Neural progenitor cell (in vitro differentiated cells): ENCODE data around the gene KIF26B. TPM values are rescaled to one million over a fixed set of nuclear protein-coding genes. Genes with fewer than 3 reads are reported as not detected.

Experiments used
- DNase-seq: peaks from one replicate; pipeline ENCODE4 v3.0.0-alpha.2; 2016; ENCODE audit warnings: low spot score
- H2AFZ ChIP-seq: fragments of 200-600 bp; sonication (generic); replicated peaks from 2 replicates; pipeline ENCODE4 v1.6.1; 2016; ENCODE audit warnings: antibody characterized with exemption
- H3F3A ChIP-seq: fragments of 200-600 bp; sonication (generic); 2 replicates; pipeline ENCODE4 v1.6.1; 2016; ENCODE audit warnings: antibody characterized with exemption, low read depth
- H3K27ac ChIP-seq: fragments of 200-600 bp; sonication (generic); 2 replicates; pipeline ENCODE4 v1.5.1; 2016; ENCODE audit warnings: mild to moderate bottlenecking
- H3K27me3 ChIP-seq: fragments of 200-600 bp; sonication (generic); 2 replicates; pipeline ENCODE4 v1.6.1; 2016; ENCODE audit warnings: mild to moderate bottlenecking, moderate library complexity
- H3K36me3 ChIP-seq: fragments of 200-600 bp; sonication (generic); 2 replicates; pipeline ENCODE4 v1.5.1; 2016
- H3K4me1 ChIP-seq: fragments of 200-600 bp; sonication (generic); 2 replicates; pipeline ENCODE4 v1.6.1; 2016; ENCODE audit warnings: mixed run types
- H3K4me2 ChIP-seq: fragments of 200-600 bp; sonication (generic); 2 replicates; pipeline ENCODE4 v1.6.1; 2016
- H3K4me3 ChIP-seq: fragments of 200-600 bp; sonication (generic); 2 replicates; pipeline ENCODE4 v1.5.1; 2016
- H3K79me2 ChIP-seq: fragments of 200-600 bp; sonication (generic); 2 replicates; pipeline ENCODE4 v1.6.1; 2016; ENCODE audit warnings: low read depth
- H3K9ac ChIP-seq: fragments of 200-600 bp; sonication (generic); 2 replicates; pipeline ENCODE4 v1.6.1; 2016
- H3K9me3 ChIP-seq: fragments of 200-600 bp; sonication (generic); 2 replicates; pipeline ENCODE4 v1.5.1; 2016; ENCODE audit warnings: low read depth
- H4K20me1 ChIP-seq: fragments of 200-600 bp; sonication (generic); 2 replicates; pipeline ENCODE4 v1.6.1; 2016; ENCODE audit warnings: low read depth
- H3K27ac Mint-ChIP-seq: 3 replicates; pipeline ENCODE4 v1.8.0; 2021; ENCODE audit warnings: mixed read lengths
- H3K27me3 Mint-ChIP-seq: 2 replicates; pipeline ENCODE4 v1.8.0; 2022; ENCODE audit warnings: low read depth, mild to moderate bottlenecking, inconsistent platforms, moderate library complexity, mixed read lengths; ENCODE audit not compliant: insufficient read depth
- H3K36me3 Mint-ChIP-seq: 3 replicates; pipeline ENCODE4 v1.8.0; 2021; ENCODE audit warnings: mixed read lengths
- H3K4me1 Mint-ChIP-seq: 3 replicates; pipeline ENCODE4 v1.8.0; 2021; ENCODE audit warnings: mixed read lengths
- H3K4me3 Mint-ChIP-seq: 3 replicates; pipeline ENCODE4 v1.8.0; 2021; ENCODE audit warnings: mild to moderate bottlenecking, moderate library complexity, mixed read lengths
- H3K9me3 Mint-ChIP-seq: 3 replicates; pipeline ENCODE4 v1.8.0; 2020; ENCODE audit warnings: mixed read lengths
- CTCF ChIP-seq: fragments of 200-600 bp; sonication (generic); IDR thresholded peaks from 2 replicates; pipeline ENCODE4 v1.5.1; 2017; ENCODE audit warnings: antibody characterized with exemption, mild to moderate bottlenecking
- EZH2 ChIP-seq: fragments of 200-600 bp; sonication (generic); IDR thresholded peaks from 2 replicates; pipeline ENCODE4 v1.6.1; 2017; ENCODE audit warnings: antibody characterized with exemption, mild to moderate bottlenecking, moderate library complexity
- EZH2phosphoT487 ChIP-seq: fragments of 200-600 bp; sonication (generic); IDR thresholded peaks from 2 replicates; pipeline ENCODE4 v1.6.1; 2017; ENCODE audit warnings: antibody characterized with exemption
- total RNA-seq: library from RNA; depleted of rRNA; stranded (reverse); fragments of >200 nt; gene quantifications from 2 replicates; pipeline ENCODE4 v1.2.3, GENCODE V29; 2015; ENCODE audit warnings: low replicate concordance

The KIF26B gene
- total RNA-seq, 1 donor from 2014 or later, result 0.47 TPM

- Mint-ChIP-seq H3K27me3 (no peaks in the 10 kb centered on the region), H3K27ac (no peak overlapping the region), H3K9me3 (peaks cover 7% of the 10 kb centered on the region), H3K36me3 (peaks cover under 1% of the 10 kb centered on the region), H3K4me1 (peaks cover 15% of the 10 kb centered on the region), H3K4me3 (no peak overlapping the region)
- no peak for DNase-seq
- TF ChIP-seq EZH2phosphoT487 (no peak), CTCF (no peak), EZH2 (no peak)
- Histone ChIP-seq H3K9ac (no peak overlapping the region), H3K27ac (no peak overlapping the region), H3F3A (no peaks in the 10 kb centered on the region), H3K4me1 (no peaks in the 10 kb centered on the region), H3K27me3 (no peaks in the 10 kb centered on the region), H2AFZ (no peak overlapping the region), H3K79me2 (no peaks in the 10 kb centered on the region), H3K9me3 (no peaks in the 10 kb centered on the region), H3K4me2 (no peak overlapping the region), H4K20me1 (no peaks in the 10 kb centered on the region), H3K4me3 (no peak overlapping the region), H3K36me3 (no peaks in the 10 kb centered on the region)
These were observed 90.4 kb downstream of the KIF26B start for GRCh38 chr1:245245021-245245667.

GRCh38 chr1:245246433-245246832, 91.6 kb downstream of the KIF26B start:
- Histone ChIP-seq H3K9me3 (no peaks in the 10 kb centered on the region), H3K36me3 (no peaks in the 10 kb centered on the region), H4K20me1 (no peaks in the 10 kb centered on the region), H3K79me2 (no peaks in the 10 kb centered on the region), H3F3A (no peaks in the 10 kb centered on the region), H3K4me1 (no peaks in the 10 kb centered on the region), H2AFZ (no peak overlapping the region), H3K9ac (no peak overlapping the region), H3K4me3 (no peak overlapping the region), H3K27ac (no peak overlapping the region), H3K27me3 (no peaks in the 10 kb centered on the region), H3K4me2 (no peak overlapping the region)
- DNase-seq, result no peak
- H3K9me3 Mint-ChIP-seq, result peaks cover 4% of the 10 kb centered on the region
- no peak overlapping the region for H3K4me3 Mint-ChIP-seq
- H3K27me3 Mint-ChIP-seq, result no peaks in the 10 kb centered on the region
- H3K36me3 Mint-ChIP-seq, result peaks cover 3% of the 10 kb centered on the region
- H3K27ac Mint-ChIP-seq, result no peak overlapping the region
- no peak for TF ChIP-seq EZH2
- H3K4me1 Mint-ChIP-seq, result peaks cover 15% of the 10 kb centered on the region

GRCh38 chr1:245247356-245247755, 92.6 kb downstream of the KIF26B start:
- no peak overlapping the region for H3K27ac ChIP-seq
- no peaks in the 10 kb centered on the region for H3F3A ChIP-seq
- no peak for DNase-seq
- TF ChIP-seq EZH2phosphoT487, result no peak
- Mint-ChIP-seq H3K27ac (peak overlapping the region; percentile 29), H3K36me3 (peaks cover 5% of the 10 kb centered on the region), H3K9me3 (peaks cover 6% of the 10 kb centered on the region), H3K4me3 (no peak overlapping the region), H3K27me3 (no peaks in the 10 kb centered on the region), H3K4me1 (peaks cover 15% of the 10 kb centered on the region)
- H3K9ac ChIP-seq, result no peak overlapping the region
- H3K27me3 ChIP-seq, result no peaks in the 10 kb centered on the region
- H3K9me3 ChIP-seq, result peaks cover 5% of the 10 kb centered on the region
- H3K79me2 ChIP-seq, result no peaks in the 10 kb centered on the region
- H3K36me3 ChIP-seq, result no peaks in the 10 kb centered on the region
- H3K4me2 ChIP-seq, result no peak overlapping the region
- no peaks in the 10 kb centered on the region for H4K20me1 ChIP-seq
- H3K4me3 ChIP-seq, result no peak overlapping the region
- H3K4me1 ChIP-seq, result no peaks in the 10 kb centered on the region
- no peak overlapping the region for H2AFZ ChIP-seq

- no peak overlapping the region for H3K4me3 ChIP-seq
- H3K36me3 Mint-ChIP-seq, result peaks cover 8% of the 10 kb centered on the region
- no peak overlapping the region for H3K4me2 ChIP-seq
- no peak overlapping the region for H3K4me3 Mint-ChIP-seq
- H3K27me3 Mint-ChIP-seq, result no peaks in the 10 kb centered on the region
- no peak overlapping the region for H2AFZ ChIP-seq
- DNase-seq, result no peak
- H3K9ac ChIP-seq, result no peak overlapping the region
- no peaks in the 10 kb centered on the region for H3F3A ChIP-seq
- peak overlapping the region; percentile 29 for H3K27ac Mint-ChIP-seq
- H3K9me3 Mint-ChIP-seq, result peaks cover 10% of the 10 kb centered on the region
- H3K36me3 ChIP-seq, result no peaks in the 10 kb centered on the region
- H3K27ac ChIP-seq, result no peak overlapping the region
- H3K4me1 Mint-ChIP-seq, result peaks cover 15% of the 10 kb centered on the region
- H3K9me3 ChIP-seq, result peaks cover 10% of the 10 kb centered on the region
- TF ChIP-seq CTCF, result no peak
- TF ChIP-seq EZH2phosphoT487, result no peak
- no peak for TF ChIP-seq EZH2
- H3K4me1 ChIP-seq, result no peaks in the 10 kb centered on the region
- no peaks in the 10 kb centered on the region for H3K27me3 ChIP-seq
- no peaks in the 10 kb centered on the region for H3K79me2 ChIP-seq
- H4K20me1 ChIP-seq, result no peaks in the 10 kb centered on the region
These were observed 93.0 kb downstream of the KIF26B start for GRCh38 chr1:245247801-245248200.
